ENCODE data around the gene AKIP1.
A peak's percentile ranks its signal among the peaks of the same experiment; 100 is the strongest.

AKIP1 gene

GRCh38 chr11:8962841-8963240 lies 51.9 kb downstream of the AKIP1 start:
- FAIRE-seq, result no peak

- no peak for FAIRE-seq
These were observed 52.8 kb downstream of the AKIP1 start for GRCh38 chr11:8963569-8964323.

GRCh38 chr11:8964324-8965320 lies 53.6 kb downstream of the AKIP1 start, which contains the start of gene TMEM9B:
Gene TMEM9B, minus strand, starts transcription at chr11:8964442. Its CDS starts 129 bp downstream, at chr11:8964313.
- FAIRE-seq, result peak; percentile 94

GRCh38 chr11:8967184-8967583 lies 56.2 kb downstream of the AKIP1 start:
- no peak for FAIRE-seq
